T follicular helper cell (primary cell): Measurements from ENCODE around the gene CENPP.

Source experiments
- DNase-seq: peaks from one replicate; pipeline ENCODE4 v3.0.0-alpha.2; 2020; ENCODE audit warnings: low read depth

CENPP gene

GRCh38 chr9:92659601-92660000, 333.8 kb downstream of the CENPP start:
- no peak for DNase-seq

- no peak for DNase-seq
These were observed 334.5 kb downstream of the CENPP start for GRCh38 chr9:92660266-92660665.

- DNase-seq = no peak
These were observed 335.4 kb downstream of the CENPP start for GRCh38 chr9:92661127-92661526.

GRCh38 chr9:92661743-92662142, 336.0 kb downstream of the CENPP start:
- DNase-seq = no peak

- DNase-seq = no peak
These were observed 337.4 kb downstream of the CENPP start for GRCh38 chr9:92663126-92663525.

- no peak for DNase-seq
These were observed 338.2 kb downstream of the CENPP start for GRCh38 chr9:92663951-92664350.

GRCh38 chr9:92664394-92665152, 338.8 kb downstream of the CENPP start:
- no peak for DNase-seq

- no peak for DNase-seq
These were observed 340.1 kb downstream of the CENPP start for GRCh38 chr9:92665836-92666235.

GRCh38 chr9:92666236-92666635, 340.5 kb downstream of the CENPP start:
- DNase-seq = no peak

- no peak for DNase-seq
These were observed 341.3 kb downstream of the CENPP start for GRCh38 chr9:92666912-92667532.

- DNase-seq = no peak
These were observed 343.2 kb downstream of the CENPP start for GRCh38 chr9:92668746-92669526.

- no peak for DNase-seq
These were observed 343.8 kb downstream of the CENPP start for GRCh38 chr9:92669527-92669889.
